OCI-LY7 (cell line): ENCODE data around the gene WTIP.

Experiments
- CTCF ChIP-seq: fragments of 200-600 bp; sonication (generic); conservative IDR thresholded peaks from 2 replicates; pipeline ENCODE4 v1.5.1; 2014; ENCODE audit warnings: mild to moderate bottlenecking, antibody characterized with exemption, low read length, moderate library complexity, mixed read lengths
- EZH2phosphoT487 ChIP-seq: fragments of 200-600 bp; sonication (generic); IDR thresholded peaks from 2 replicates; pipeline ENCODE4 v1.6.1; 2018; ENCODE audit warnings: low read depth, borderline replicate concordance, mild to moderate bottlenecking, mixed run types, antibody characterized with exemption, low read length, moderate library complexity, mixed read lengths

GRCh38 chr19:34475975-34476594 lies 5.5 kb upstream of the WTIP start:
- TF ChIP-seq CTCF, result no peak
- TF ChIP-seq EZH2phosphoT487, result no peak
